ENCODE measurements around the gene MTRF1. TPM values are rescaled to one million over a fixed set of nuclear protein-coding genes. Genes with fewer than 3 reads are reported as not detected.

The MTRF1 gene
- total and polyA plus RNA-seq, 7 experiments from 2014 or later = 11.8 to 38.2 (median 22.7) TPM

- ChIA-PET POLR2A (no interaction called here), CTCF (no interaction called here)
- Histone ChIP-seq H3K27me3 (ENCODE audit: control insufficient read depth in 2 of 2, insufficient read depth in 2 of 2, low read length in 2 of 2) (no peaks in the 10 kb centered on the region), H3K9me3 (ENCODE audit: control insufficient read depth in 2 of 3, low read length in 3 of 3) (no peaks in the 10 kb centered on the region), H3K36me3 (ENCODE audit: control insufficient read depth in 2 of 3, insufficient read depth in 3 of 3, low read length in 3 of 3) (peaks cover 0 to 14% (median 0%) of the 10 kb centered on the region in 3 experiments), H3K4me1 (ENCODE audit: control insufficient read depth in 2 of 2, insufficient read depth in 2 of 2, low read length in 2 of 2) (peaks cover 0 to 11% of the 10 kb centered on the region in 2 donors), H3K4me3 (ENCODE audit: low read length) (no peak overlapping the region), H3K27ac (ENCODE audit: low read depth, low read length) (no peak overlapping the region)
- peaks cover 0 to 5% (median 0%) of the 10 kb centered on the region in 11 donors for H3K9me3 Mint-ChIP-seq
- DNase-seq (no peak), ATAC-seq (no peak)
- intact Hi-C loops (cut with micrococcal nuclease) = no loop called here
- peaks cover 0 to 6% (median 2%) of the 10 kb centered on the region in 5 donors for H3K36me3 Mint-ChIP-seq
- H3K27ac Mint-ChIP-seq = no peak overlapping the region
- H3K27me3 Mint-ChIP-seq = peaks cover 0 to 8% (median 0%) of the 10 kb centered on the region in 5 donors
- peak overlapping the region in 1 of 10 donors; percentile 19 for H3K4me3 Mint-ChIP-seq
- peaks cover 4 to 34% (median 18%) of the 10 kb centered on the region in 7 donors for H3K4me1 Mint-ChIP-seq
Observed at GRCh38 chr13:41307884-41308640, 44.7 kb upstream of the MTRF1 start.

DNA sequence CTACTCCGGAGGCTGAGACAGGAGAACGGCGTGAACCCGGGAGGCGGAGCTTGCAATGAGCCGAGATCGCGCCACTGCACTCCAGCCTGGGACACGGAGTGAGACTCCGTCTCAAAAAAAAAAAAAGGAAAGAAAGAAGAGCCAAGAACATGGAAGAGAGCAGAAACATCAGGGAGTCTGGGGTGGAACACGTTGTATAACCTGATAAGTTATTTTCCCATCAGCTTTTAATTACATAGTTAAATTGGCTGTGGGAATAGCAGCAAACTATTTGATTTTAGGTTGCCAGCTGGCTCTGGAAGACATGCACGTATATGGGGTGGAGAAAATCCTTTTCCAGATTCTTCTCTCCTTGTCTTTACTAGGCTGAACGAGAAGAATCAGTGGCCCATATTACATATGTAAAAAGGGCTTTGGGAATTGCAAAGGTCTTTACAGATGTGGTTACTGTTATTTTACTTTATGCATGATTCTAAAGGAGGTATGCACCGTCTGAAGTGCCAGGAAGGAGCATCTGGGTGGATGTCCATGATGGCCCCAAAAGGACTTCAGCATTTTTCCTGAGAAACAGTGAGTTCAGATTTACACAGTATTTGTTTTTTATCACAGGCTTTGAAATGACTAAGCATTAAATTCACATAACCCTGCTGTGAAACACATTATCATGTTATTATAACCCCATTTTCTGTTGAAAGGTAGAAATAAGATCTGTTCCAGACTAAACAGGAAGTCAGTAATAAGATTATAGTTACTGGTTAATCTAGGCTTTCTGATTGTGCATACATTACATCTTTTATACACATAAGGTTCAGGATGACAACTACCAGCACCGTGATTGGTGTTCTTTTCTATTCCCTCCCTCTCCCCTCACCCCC, 43.1 kb upstream of the MTRF1 start:
- peaks cover 0 to 6% (median 0%) of the 10 kb centered on the region in 3 experiments for H3K36me3 ChIP-seq (ENCODE audit: control insufficient read depth in 2 of 3, insufficient read depth in 3 of 3, low read length in 3 of 3)

GRCh38 chr13:41304551-41304950, 41.2 kb upstream of the MTRF1 start:
- POLR2A ChIA-PET = no interaction called here
- H3K4me3 ChIP-seq (ENCODE audit: low read length) = no peak overlapping the region
- H3K27ac ChIP-seq (ENCODE audit: low read depth, low read length) = no peak overlapping the region
- H3K4me1 ChIP-seq (ENCODE audit: control insufficient read depth in 2 of 2, insufficient read depth in 2 of 2, low read length in 2 of 2) = no peaks in the 10 kb centered on the region
- Mint-ChIP-seq H3K4me3 (no peak overlapping the region), H3K4me1 (peaks cover 0 to 36% (median 15%) of the 10 kb centered on the region in 7 donors), H3K27ac (no peak overlapping the region), H3K36me3 (peaks cover 0 to 4% (median 0%) of the 10 kb centered on the region in 5 donors), H3K9me3 (peaks cover 0 to 3% (median 0%) of the 10 kb centered on the region in 11 donors), H3K27me3 (peaks cover 0 to 14% (median 0%) of the 10 kb centered on the region in 5 donors)
- no peaks in the 10 kb centered on the region for H3K9me3 ChIP-seq (ENCODE audit: control insufficient read depth in 2 of 3, low read length in 3 of 3)
- DNase-seq (no peak), ATAC-seq (no peak)
- H3K27me3 ChIP-seq (ENCODE audit: control insufficient read depth in 2 of 2, insufficient read depth in 2 of 2, low read length in 2 of 2) = no peaks in the 10 kb centered on the region
- CTCF ChIA-PET = no interaction called here
- intact Hi-C loops (cut with micrococcal nuclease) = no loop called here
- no peaks in the 10 kb centered on the region for H3K36me3 ChIP-seq (ENCODE audit: control insufficient read depth in 2 of 3, insufficient read depth in 3 of 3, low read length in 3 of 3)

More for the DNA sequence above, 43.1 kb upstream of the MTRF1 start:
- Histone ChIP-seq H3K4me3 (ENCODE audit: low read length) (no peak overlapping the region), H3K4me1 (ENCODE audit: control insufficient read depth in 2 of 2, insufficient read depth in 2 of 2, low read length in 2 of 2) (peaks cover 0 to 8% of the 10 kb centered on the region in 2 donors), H3K9me3 (ENCODE audit: control insufficient read depth in 2 of 3, low read length in 3 of 3) (no peaks in the 10 kb centered on the region), H3K27me3 (ENCODE audit: control insufficient read depth in 2 of 2, insufficient read depth in 2 of 2, low read length in 2 of 2) (no peaks in the 10 kb centered on the region), H3K27ac (ENCODE audit: low read depth, low read length) (no peak overlapping the region)
- ATAC-seq = no peak
- DNase-seq = no peak
- CTCF ChIA-PET = no interaction called here
- POLR2A ChIA-PET = interaction anchor here (0.7 kb wide), 1 partner anchor 27 kb away, joined by 3 read pairs; no protein-coding TSS in a partner anchor
- Mint-ChIP-seq H3K27me3 (peaks cover 0 to 8% (median 0%) of the 10 kb centered on the region in 5 donors), H3K9me3 (peaks cover 0 to 3% (median 0%) of the 10 kb centered on the region in 11 donors), H3K4me3 (no peak overlapping the region), H3K27ac (no peak overlapping the region), H3K36me3 (peaks cover 0 to 4% (median 0%) of the 10 kb centered on the region in 5 donors), H3K4me1 (peaks cover 0 to 33% (median 9%) of the 10 kb centered on the region in 7 donors)
- intact Hi-C loops (cut with micrococcal nuclease) = no loop called here

DNA sequence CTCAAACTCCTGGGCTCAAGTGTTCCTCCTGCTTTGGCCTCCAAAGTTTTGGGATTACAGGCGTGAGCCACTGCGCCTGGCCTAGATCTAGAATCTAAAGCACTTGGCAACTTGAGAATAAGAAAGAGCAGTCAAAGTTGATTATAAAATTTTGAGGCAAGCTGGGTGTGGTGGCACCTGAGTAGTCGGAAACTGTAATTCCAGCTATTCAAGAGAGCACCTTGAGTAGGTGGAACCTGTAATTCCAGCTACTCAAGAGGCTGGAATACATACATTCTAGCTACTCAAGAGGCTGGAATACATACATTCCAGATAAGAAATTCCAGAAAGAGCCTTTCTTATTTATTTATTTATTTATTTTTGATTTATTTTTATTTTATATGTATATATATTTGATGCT, 39.4 kb upstream of the MTRF1 start:
- no peak for ATAC-seq
- no peak for DNase-seq
- Histone ChIP-seq H3K27ac (ENCODE audit: low read depth, low read length) (no peak overlapping the region), H3K4me3 (ENCODE audit: low read length) (no peak overlapping the region), H3K36me3 (ENCODE audit: control insufficient read depth in 2 of 3, insufficient read depth in 3 of 3, low read length in 3 of 3) (no peaks in the 10 kb centered on the region), H3K9me3 (ENCODE audit: control insufficient read depth in 2 of 3, low read length in 3 of 3) (no peaks in the 10 kb centered on the region), H3K4me1 (ENCODE audit: control insufficient read depth in 2 of 2, insufficient read depth in 2 of 2, low read length in 2 of 2) (no peaks in the 10 kb centered on the region), H3K27me3 (ENCODE audit: control insufficient read depth in 2 of 2, insufficient read depth in 2 of 2, low read length in 2 of 2) (no peaks in the 10 kb centered on the region)
- H3K4me1 Mint-ChIP-seq = peaks cover 0 to 40% (median 15%) of the 10 kb centered on the region in 7 donors
- H3K36me3 Mint-ChIP-seq = peaks cover 0 to 4% (median 4%) of the 10 kb centered on the region in 5 donors
- H3K27ac Mint-ChIP-seq = no peak overlapping the region
- H3K27me3 Mint-ChIP-seq = peaks cover 0 to 17% (median 0%) of the 10 kb centered on the region in 5 donors
- intact Hi-C loops (cut with micrococcal nuclease) = no loop called here
- peaks cover 0 to 3% (median 0%) of the 10 kb centered on the region in 11 donors for H3K9me3 Mint-ChIP-seq
- POLR2A ChIA-PET = interaction anchor here (1.4 kb wide), 1 partner anchor 40 kb away, joined by 5 read pairs; the partner anchor contains the start of gene MTRF1
- CTCF ChIA-PET = no interaction called here
- no peak overlapping the region for H3K4me3 Mint-ChIP-seq

DNA sequence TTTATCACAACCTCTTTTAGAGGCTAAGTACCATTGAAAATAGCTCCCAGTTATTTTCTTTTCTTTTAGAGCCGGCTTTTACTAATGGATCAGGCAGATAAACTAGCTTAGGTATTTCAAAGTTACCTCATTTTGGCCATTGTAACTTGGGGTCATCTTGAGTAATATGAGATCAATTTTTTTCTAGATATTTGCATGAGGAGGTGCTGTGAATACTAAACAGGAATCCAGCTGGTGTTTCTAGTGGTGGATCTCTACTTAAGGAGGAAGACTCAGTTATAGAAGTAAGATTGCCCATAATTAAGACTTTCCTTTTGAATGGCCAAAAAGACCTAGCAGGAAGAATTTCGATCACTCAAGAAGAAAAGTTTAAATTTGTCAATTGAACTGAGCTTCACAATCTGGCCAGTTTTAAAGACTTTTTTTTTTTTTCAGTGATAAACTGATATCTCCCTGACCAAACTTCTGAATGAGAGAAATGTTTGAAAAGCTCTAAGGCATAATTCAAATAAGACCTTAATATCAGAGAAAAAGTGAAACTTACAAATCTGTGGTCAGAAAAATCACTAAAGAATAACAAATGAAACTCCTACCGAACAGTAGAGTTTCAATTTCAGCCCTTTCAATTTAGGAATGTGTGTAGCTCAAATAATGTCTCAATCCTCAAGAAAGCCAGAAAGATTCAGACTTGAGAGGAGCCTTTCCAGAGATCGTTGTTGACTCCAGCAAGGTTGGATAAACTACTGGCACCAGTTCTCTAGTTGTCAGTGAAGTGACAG, 36.1 kb upstream of the MTRF1 start:
- H3K36me3 Mint-ChIP-seq = peaks cover 0 to 8% (median 3%) of the 10 kb centered on the region in 5 donors
- Histone ChIP-seq H3K9me3 (ENCODE audit: control insufficient read depth in 2 of 3, low read length in 3 of 3) (no peaks in the 10 kb centered on the region), H3K27me3 (ENCODE audit: control insufficient read depth in 2 of 2, insufficient read depth in 2 of 2, low read length in 2 of 2) (no peaks in the 10 kb centered on the region), H3K4me1 (ENCODE audit: control insufficient read depth in 2 of 2, insufficient read depth in 2 of 2, low read length in 2 of 2) (no peaks in the 10 kb centered on the region), H3K36me3 (ENCODE audit: control insufficient read depth in 2 of 3, insufficient read depth in 3 of 3, low read length in 3 of 3) (no peaks in the 10 kb centered on the region), H3K4me3 (ENCODE audit: low read length) (no peak overlapping the region), H3K27ac (ENCODE audit: low read depth, low read length) (no peak overlapping the region)
- ChIA-PET POLR2A (interaction anchor here (1.3 kb wide), 1 partner anchor 13 kb away, joined by 8 read pairs; no protein-coding TSS in a partner anchor), CTCF (interaction anchor here (1.0 kb wide), 1 partner anchor 8 kb away, joined by 3 read pairs; no protein-coding TSS in a partner anchor)
- H3K9me3 Mint-ChIP-seq = peaks cover 0 to 7% (median 3%) of the 10 kb centered on the region in 11 donors
- H3K4me1 Mint-ChIP-seq = peaks cover 0 to 29% (median 6%) of the 10 kb centered on the region in 7 donors
- peaks cover 0 to 31% (median 0%) of the 10 kb centered on the region in 5 donors for H3K27me3 Mint-ChIP-seq
- intact Hi-C loops (cut with micrococcal nuclease) = no loop called here
- DNase-seq = no peak
- ATAC-seq = no peak
- no peak overlapping the region for H3K27ac Mint-ChIP-seq
- peak overlapping the region in 1 of 10 donors; percentile 41 for H3K4me3 Mint-ChIP-seq
